ENCODE measurements around the gene SMAD9.

Gene SMAD9

DNA sequence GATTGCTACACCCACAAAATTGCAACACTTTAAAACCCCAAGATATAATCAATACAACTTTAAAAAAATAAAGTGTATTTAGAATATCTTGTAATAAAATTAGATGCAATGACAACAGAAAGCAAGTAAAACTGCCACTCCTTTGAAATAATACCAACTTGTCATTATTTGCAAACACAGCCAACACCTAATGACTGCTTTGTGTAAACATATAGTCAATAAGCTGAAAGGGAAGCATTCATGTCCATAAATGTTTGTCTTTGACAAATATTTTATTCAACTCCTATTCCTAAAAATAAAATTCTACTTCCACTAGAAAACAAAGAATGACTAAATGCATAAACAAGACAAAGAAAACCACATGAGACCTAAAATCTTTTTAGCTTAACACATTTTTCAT lies 6.6 kb downstream of the SMAD9 start:
- Histone ChIP-seq H2AFZ (ENCODE audit: low read length) (no peak overlapping the region), H3K9me2 (replicated peaks; ENCODE audit: insufficient read depth, low read length) (no peaks in the 10 kb centered on the region), H4K20me1 (ENCODE audit: insufficient read depth, low read length) (no peaks in the 10 kb centered on the region), H3K4me2 (ENCODE audit: low read depth, low read length) (no peak overlapping the region), H3K9me3 (replicated peaks; ENCODE audit: insufficient read depth, low read length) (no peaks in the 10 kb centered on the region), H3F3A (ENCODE audit: insufficient read depth, low read length) (no peaks in the 10 kb centered on the region), H3K9ac (ENCODE audit: low read length) (no peak overlapping the region), H3K27me3 (replicated peaks; ENCODE audit: insufficient read depth, low read length) (no peaks in the 10 kb centered on the region), H3K27ac (ENCODE audit: low read length) (no peak overlapping the region), H3K4me1 (ENCODE audit: low read length) (no peaks in the 10 kb centered on the region), H3K4me3 (ENCODE audit: low read length) (no peak overlapping the region), H3K36me3 (replicated peaks; ENCODE audit: insufficient read depth, low read length) (no peaks in the 10 kb centered on the region), H3K79me2 (ENCODE audit: low read length) (no peaks in the 10 kb centered on the region)
- no peak for TF ChIP-seq EZH2phosphoT487 (IDR thresholded peaks at IDR 0.05; ENCODE audit: low read length)
- TF ChIP-seq, protein P1, sequence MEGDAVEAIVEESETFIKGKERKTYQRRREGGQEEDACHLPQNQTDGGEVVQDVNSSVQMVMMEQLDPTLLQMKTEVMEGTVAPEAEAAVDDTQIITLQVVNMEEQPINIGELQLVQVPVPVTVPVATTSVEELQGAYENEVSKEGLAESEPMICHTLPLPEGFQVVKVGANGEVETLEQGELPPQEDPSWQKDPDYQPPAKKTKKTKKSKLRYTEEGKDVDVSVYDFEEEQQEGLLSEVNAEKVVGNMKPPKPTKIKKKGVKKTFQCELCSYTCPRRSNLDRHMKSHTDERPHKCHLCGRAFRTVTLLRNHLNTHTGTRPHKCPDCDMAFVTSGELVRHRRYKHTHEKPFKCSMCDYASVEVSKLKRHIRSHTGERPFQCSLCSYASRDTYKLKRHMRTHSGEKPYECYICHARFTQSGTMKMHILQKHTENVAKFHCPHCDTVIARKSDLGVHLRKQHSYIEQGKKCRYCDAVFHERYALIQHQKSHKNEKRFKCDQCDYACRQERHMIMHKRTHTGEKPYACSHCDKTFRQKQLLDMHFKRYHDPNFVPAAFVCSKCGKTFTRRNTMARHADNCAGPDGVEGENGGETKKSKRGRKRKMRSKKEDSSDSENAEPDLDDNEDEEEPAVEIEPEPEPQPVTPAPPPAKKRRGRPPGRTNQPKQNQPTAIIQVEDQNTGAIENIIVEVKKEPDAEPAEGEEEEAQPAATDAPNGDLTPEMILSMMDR (IDR thresholded peaks at IDR 0.05; ENCODE audit: low read length): no peak
- no peak for TF ChIP-seq EZH2 (optimal IDR thresholded peaks at IDR 0.05; ENCODE audit: low read depth, low read length)
- DNase-seq: no peak

DNA sequence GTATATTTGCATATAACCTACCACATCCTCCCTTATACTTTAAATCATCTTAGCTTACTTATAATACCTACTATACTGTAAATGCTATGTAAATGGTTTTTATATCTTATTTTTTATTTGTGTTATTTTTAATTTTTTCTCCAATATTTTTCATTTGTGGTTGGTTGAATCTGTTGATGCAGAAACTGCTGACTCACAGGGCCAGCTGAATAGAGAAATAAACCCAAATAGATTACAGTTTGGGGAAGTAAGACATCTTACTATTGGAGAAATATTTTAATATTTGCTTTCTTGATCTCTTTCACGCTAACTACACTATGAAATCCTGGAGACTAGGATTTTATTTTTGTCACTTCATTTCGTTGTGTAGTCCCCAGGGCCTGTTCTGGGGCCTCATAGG lies 7.1 kb downstream of the SMAD9 start:
- H3K9me2 ChIP-seq (replicated peaks; ENCODE audit: insufficient read depth, low read length): no peaks in the 10 kb centered on the region
- no peaks in the 10 kb centered on the region for H3K9me3 ChIP-seq (replicated peaks; ENCODE audit: insufficient read depth, low read length)
- H3K36me3 ChIP-seq (replicated peaks; ENCODE audit: insufficient read depth, low read length): no peaks in the 10 kb centered on the region
- no peak overlapping the region for H3K27ac ChIP-seq (ENCODE audit: low read length)
- no peak overlapping the region for H2AFZ ChIP-seq (ENCODE audit: low read length)
- H3K4me2 ChIP-seq (ENCODE audit: low read depth, low read length): no peak overlapping the region
- no peak overlapping the region for H3K4me3 ChIP-seq (ENCODE audit: low read length)
- H3K27me3 ChIP-seq (replicated peaks; ENCODE audit: insufficient read depth, low read length): no peaks in the 10 kb centered on the region
- H3F3A ChIP-seq (ENCODE audit: insufficient read depth, low read length): no peaks in the 10 kb centered on the region
- H3K79me2 ChIP-seq (ENCODE audit: low read length): no peaks in the 10 kb centered on the region
- H4K20me1 ChIP-seq (ENCODE audit: insufficient read depth, low read length): no peaks in the 10 kb centered on the region
- TF ChIP-seq EZH2 (optimal IDR thresholded peaks at IDR 0.05; ENCODE audit: low read depth, low read length) (no peak), EZH2phosphoT487 (IDR thresholded peaks at IDR 0.05; ENCODE audit: low read length) (no peak)
- TF ChIP-seq, protein P1 (IDR thresholded peaks at IDR 0.05; ENCODE audit: low read length): no peak
- H3K4me1 ChIP-seq (ENCODE audit: low read length): no peaks in the 10 kb centered on the region
- no peak for DNase-seq
- H3K9ac ChIP-seq (ENCODE audit: low read length): no peak overlapping the region

DNA sequence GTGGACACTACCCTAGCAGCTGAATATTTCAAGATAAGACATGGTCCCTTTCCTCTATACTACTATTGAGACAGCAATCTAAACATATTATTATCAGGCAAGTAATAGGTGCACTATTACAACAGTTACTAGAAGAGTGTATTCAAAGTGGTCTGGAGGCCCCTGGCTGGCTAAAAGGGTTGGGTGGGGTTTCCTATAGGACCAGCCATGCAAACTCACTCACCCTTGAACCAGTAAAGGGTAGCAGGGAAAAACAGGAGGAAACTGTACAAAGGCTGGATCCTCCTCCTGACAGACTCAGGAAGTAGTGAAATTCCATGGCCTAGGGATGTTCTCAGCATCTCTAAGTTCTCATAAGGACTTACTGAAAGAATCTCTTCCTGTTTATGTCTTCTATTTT lies 7.7 kb downstream of the SMAD9 start:
- H3K4me3 ChIP-seq (ENCODE audit: low read length): no peak overlapping the region
- H3K9me2 ChIP-seq (replicated peaks; ENCODE audit: insufficient read depth, low read length): no peaks in the 10 kb centered on the region
- no peak overlapping the region for H2AFZ ChIP-seq (ENCODE audit: low read length)
- no peaks in the 10 kb centered on the region for H4K20me1 ChIP-seq (ENCODE audit: insufficient read depth, low read length)
- no peak overlapping the region for H3K27ac ChIP-seq (ENCODE audit: low read length)
- TF ChIP-seq EZH2 (optimal IDR thresholded peaks at IDR 0.05; ENCODE audit: low read depth, low read length): no peak
- H3K4me2 ChIP-seq (ENCODE audit: low read depth, low read length): no peak overlapping the region
- H3K4me1 ChIP-seq (ENCODE audit: low read length): no peaks in the 10 kb centered on the region
- DNase-seq: no peak
- no peak overlapping the region for H3K9ac ChIP-seq (ENCODE audit: low read length)
- no peaks in the 10 kb centered on the region for H3K27me3 ChIP-seq (replicated peaks; ENCODE audit: insufficient read depth, low read length)
- H3K79me2 ChIP-seq (ENCODE audit: low read length): no peaks in the 10 kb centered on the region
- no peaks in the 10 kb centered on the region for H3K9me3 ChIP-seq (replicated peaks; ENCODE audit: insufficient read depth, low read length)
- no peaks in the 10 kb centered on the region for H3F3A ChIP-seq (ENCODE audit: insufficient read depth, low read length)
- H3K36me3 ChIP-seq (replicated peaks; ENCODE audit: insufficient read depth, low read length): no peaks in the 10 kb centered on the region

DNA sequence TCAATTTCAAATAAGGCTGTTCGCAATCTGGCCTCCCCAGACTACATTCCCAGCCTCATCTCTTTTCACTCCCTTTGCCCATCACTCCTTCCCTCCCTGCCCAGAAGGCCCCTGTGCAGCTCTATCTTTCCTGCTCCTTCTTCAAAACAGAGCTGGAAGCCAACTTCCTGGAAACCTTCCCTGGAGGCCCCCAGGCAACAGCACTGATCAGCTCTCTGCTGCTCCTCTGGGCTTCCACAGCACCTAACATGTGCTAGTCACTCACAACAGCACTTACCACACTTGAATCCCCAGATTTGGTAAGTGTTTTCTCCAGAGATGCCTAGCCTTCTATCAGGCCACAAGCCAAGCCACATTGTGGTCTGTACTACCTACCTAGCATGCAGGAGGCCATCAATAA lies 9.5 kb downstream of the SMAD9 start:
- H3F3A ChIP-seq (ENCODE audit: insufficient read depth, low read length): no peaks in the 10 kb centered on the region
- H4K20me1 ChIP-seq (ENCODE audit: insufficient read depth, low read length): no peaks in the 10 kb centered on the region
- H3K9ac ChIP-seq (ENCODE audit: low read length): no peak overlapping the region
- no peaks in the 10 kb centered on the region for H3K9me3 ChIP-seq (replicated peaks; ENCODE audit: insufficient read depth, low read length)
- H3K27ac ChIP-seq (ENCODE audit: low read length): no peak overlapping the region
- H3K9me2 ChIP-seq (replicated peaks; ENCODE audit: insufficient read depth, low read length): no peaks in the 10 kb centered on the region
- no peaks in the 10 kb centered on the region for H3K79me2 ChIP-seq (ENCODE audit: low read length)
- no peak for DNase-seq
- no peak overlapping the region for H3K4me2 ChIP-seq (ENCODE audit: low read depth, low read length)
- TF ChIP-seq EZH2phosphoT487 (IDR thresholded peaks at IDR 0.05; ENCODE audit: low read length): no peak
- no peaks in the 10 kb centered on the region for H3K27me3 ChIP-seq (replicated peaks; ENCODE audit: insufficient read depth, low read length)
- H3K4me3 ChIP-seq (ENCODE audit: low read length): no peak overlapping the region
- H3K4me1 ChIP-seq (ENCODE audit: low read length): no peaks in the 10 kb centered on the region
- H3K36me3 ChIP-seq (replicated peaks; ENCODE audit: insufficient read depth, low read length): no peaks in the 10 kb centered on the region
- no peak overlapping the region for H2AFZ ChIP-seq (ENCODE audit: low read length)
